GM23338 (cell line): ENCODE measurements around the gene CDC26. TPM values are rescaled to one million over a fixed set of nuclear protein-coding genes. Genes with fewer than 3 reads are reported as not detected.

Experiments used
- ATAC-seq: fragments of 200-7000 bp; cut with Tn5 transposase; 3 replicates; pipeline ENCODE4 v1.9.1; 2020
- DNase-seq: peaks from one replicate; pipeline ENCODE4 v3.0.0-alpha.2; 2015; ENCODE audit warnings: low spot score
- H2AFZ ChIP-seq: fragments of 200-600 bp; sonication (generic); 2 replicates; pipeline ENCODE4 v1.8.0; 2016; ENCODE audit warnings: antibody characterized with exemption, mild to moderate bottlenecking, moderate library complexity
- H3F3A ChIP-seq: fragments of 200-600 bp; sonication (generic); replicated peaks from 2 replicates; pipeline ENCODE4 v1.8.0; 2017; ENCODE audit warnings: antibody characterized with exemption, mixed run types, low read depth
- H3K27ac ChIP-seq: fragments of 200-600 bp; sonication (generic); 2 replicates; pipeline ENCODE4 v1.6.1; 2016; ENCODE audit warnings: low read depth
- H3K27me3 ChIP-seq: fragments of 200-600 bp; sonication (generic); 2 replicates; pipeline ENCODE4 v1.8.0; 2016; ENCODE audit warnings: mild to moderate bottlenecking, mixed run types, moderate library complexity; ENCODE audit not compliant: insufficient read depth
- H3K36me3 ChIP-seq: fragments of 200-600 bp; sonication (generic); 2 replicates; pipeline ENCODE4 v1.8.0; 2016; ENCODE audit warnings: mild to moderate bottlenecking; ENCODE audit not compliant: insufficient read depth
- H3K4me1 ChIP-seq: fragments of 200-600 bp; sonication (generic); 2 replicates; pipeline ENCODE4 v1.8.0; 2016; ENCODE audit warnings: mild to moderate bottlenecking, moderate library complexity; ENCODE audit not compliant: insufficient read depth
- H3K4me2 ChIP-seq: fragments of 200-600 bp; sonication (generic); 2 replicates; pipeline ENCODE4 v1.7.1; 2017; ENCODE audit warnings: mixed run types
- H3K4me3 ChIP-seq: fragments of 200-600 bp; sonication (generic); 2 replicates; pipeline ENCODE4 v1.6.1; 2016; ENCODE audit warnings: mixed run types
- H3K79me2 ChIP-seq: fragments of 200-600 bp; sonication (generic); replicated peaks from 2 replicates; pipeline ENCODE4 v1.8.0; 2017; ENCODE audit warnings: mild to moderate bottlenecking; ENCODE audit not compliant: insufficient read depth
- H3K9me2 ChIP-seq: fragments of 200-600 bp; sonication (generic); 2 replicates; pipeline ENCODE4 v1.8.0; 2017; ENCODE audit not compliant: insufficient read depth
- H4K20me1 ChIP-seq: fragments of 200-600 bp; sonication (generic); replicated peaks from 2 replicates; pipeline ENCODE4 v1.8.0; 2017; ENCODE audit warnings: mild to moderate bottlenecking; ENCODE audit not compliant: insufficient read depth
- H3K27ac Mint-ChIP-seq: 2 replicates; pipeline ENCODE4 v1.8.0; 2020; ENCODE audit warnings: inconsistent platforms, mild to moderate bottlenecking, moderate library complexity, mixed read lengths
- H3K27me3 Mint-ChIP-seq: 3 replicates; pipeline ENCODE4 v1.8.0; 2022; ENCODE audit warnings: low read depth, mild to moderate bottlenecking, moderate library complexity, mixed read lengths, inconsistent platforms; ENCODE audit not compliant: insufficient read depth, poor library complexity
- H3K36me3 Mint-ChIP-seq: 3 replicates; pipeline ENCODE4 v1.8.0; 2021; ENCODE audit warnings: low read depth, mild to moderate bottlenecking, inconsistent platforms, moderate library complexity, mixed read lengths
- H3K4me1 Mint-ChIP-seq: 3 replicates; pipeline ENCODE4 v1.8.0; 2020; ENCODE audit warnings: mild to moderate bottlenecking, inconsistent platforms, mixed read lengths
- H3K4me3 Mint-ChIP-seq: 3 replicates; pipeline ENCODE4 v1.8.0; 2021; ENCODE audit warnings: moderate library complexity, mild to moderate bottlenecking, inconsistent platforms, mixed read lengths
- H3K9me3 Mint-ChIP-seq: 3 replicates; pipeline ENCODE4 v1.8.0; 2020; ENCODE audit warnings: moderate library complexity, mild to moderate bottlenecking, inconsistent platforms, mixed read lengths
- CREB1 ChIP-seq: fragments of 250-450 bp; sonication (Bioruptor Pico); IDR thresholded peaks from 2 replicates; pipeline ENCODE4 v1.5.0; 2020; ENCODE audit warnings: low read depth, mild to moderate bottlenecking, moderate library complexity
- CTCF ChIP-seq, 2 experiments: fragments of 200-600 bp in 1 of 2; sonication (generic) in 1 of 2; conservative IDR thresholded peaks; 2 replicates each; pipeline versions ENCODE4 v1.5.1 to v1.6.1; 2016 to 2017; ENCODE audit warnings: antibody characterized with exemption in 2 of 2, low read depth in 2 of 2, mild to moderate bottlenecking in 2 of 2, moderate library complexity in 1 of 2
- ETS1 ChIP-seq: IDR thresholded peaks from 2 replicates; pipeline ENCODE4 v1.6.1; 2016; ENCODE audit warnings: antibody characterized with exemption
- EZH2 ChIP-seq: fragments of 200-600 bp; sonication (generic); IDR thresholded peaks from one replicate; pipeline ENCODE4 v1.8.0; 2017; ENCODE audit warnings: antibody characterized with exemption, mild to moderate bottlenecking, low read depth; ENCODE audit not compliant: unreplicated experiment
- EZH2phosphoT487 ChIP-seq: fragments of 200-600 bp; sonication (generic); IDR thresholded peaks from one replicate; pipeline ENCODE4 v1.8.1; 2018; ENCODE audit warnings: antibody characterized with exemption; ENCODE audit not compliant: unreplicated experiment
- JUNB ChIP-seq: IDR thresholded peaks from one replicate; pipeline ENCODE4 v1.6.1; 2016; ENCODE audit warnings: antibody characterized with exemption; ENCODE audit not compliant: unreplicated experiment
- NANOG ChIP-seq: IDR thresholded peaks from 2 replicates; pipeline ENCODE4 v1.6.1; 2016; ENCODE audit warnings: antibody characterized with exemption, borderline replicate concordance
- POLR2AphosphoS5 ChIP-seq: IDR thresholded peaks from 2 replicates; pipeline ENCODE4 v1.6.1; 2016; ENCODE audit warnings: antibody characterized with exemption, low read depth
- REST ChIP-seq: IDR thresholded peaks from one replicate; pipeline ENCODE4 v1.6.1; 2018; ENCODE audit warnings: antibody characterized with exemption; ENCODE audit not compliant: unreplicated experiment
- ZNF331 ChIP-seq: fragments of 250-450 bp; sonication (Bioruptor Pico); IDR thresholded peaks from 2 replicates; pipeline ENCODE4 v1.5.0; 2020; ENCODE audit warnings: low read depth, mild to moderate bottlenecking, moderate library complexity
- polyA plus RNA-seq: library from polyadenylated mRNA; unstranded; fragments of >200 nt; fragmentation: Nextera tagmentation; extraction: Ambion mirVana; gene quantifications from 2 replicates; pipeline ENCODE4 v1.2.1, GENCODE V29; 2016
- total RNA-seq: library from RNA; depleted of rRNA; stranded (reverse); fragments of >200 nt; shearing (Covaris generic); gene quantifications from 2 replicates; pipeline ENCODE4 v1.2.3, GENCODE V29; 2014

CDC26 gene
- total and polyA plus RNA-seq, 2 experiments from 2014 or later, result 34.9 to 112 TPM

GRCh38 chr9:113227436-113227835, 47.9 kb downstream of the CDC26 start:
- H3K36me3 ChIP-seq, result no peaks in the 10 kb centered on the region
- H3K27me3 Mint-ChIP-seq, result no peaks in the 10 kb centered on the region
- H3K4me2 ChIP-seq, result no peak overlapping the region
- no peak overlapping the region for H3K4me3 ChIP-seq
- no peak for ATAC-seq
- H3K79me2 ChIP-seq, result peaks cover 25% of the 10 kb centered on the region
- H3K36me3 Mint-ChIP-seq, result no peaks in the 10 kb centered on the region
- no peaks in the 10 kb centered on the region for H3K27me3 ChIP-seq
- no peak overlapping the region for H3K4me3 Mint-ChIP-seq
- H4K20me1 ChIP-seq, result peaks cover 4% of the 10 kb centered on the region
- no peak overlapping the region for H2AFZ ChIP-seq
- no peak for TF ChIP-seq POLR2AphosphoS5
- no peak for TF ChIP-seq ZNF331
- peaks cover 1% of the 10 kb centered on the region; the same call in 1 of the 2 replicates for H3K4me1 ChIP-seq
- no peak overlapping the region for H3K27ac Mint-ChIP-seq
- H3K27ac ChIP-seq, result no peak overlapping the region
- no peaks in the 10 kb centered on the region for H3K9me3 Mint-ChIP-seq
- peaks cover 4% of the 10 kb centered on the region; the same call in 2 of the 3 replicates for H3K4me1 Mint-ChIP-seq
- no peaks in the 10 kb centered on the region for H3F3A ChIP-seq
- DNase-seq, result no peak
- H3K9me2 ChIP-seq, result no peaks in the 10 kb centered on the region

GRCh38 chr9:113223963-113224362, 51.4 kb downstream of the CDC26 start:
- Histone ChIP-seq H3K9me2 (no peaks in the 10 kb centered on the region), H4K20me1 (0 out of 2 replicates have a peak, but pooled peaks cover 4% of the 10 kb centered on the region), H3F3A (no peaks in the 10 kb centered on the region), H3K4me3 (no peak overlapping the region), H3K36me3 (no peaks in the 10 kb centered on the region), H3K79me2 (peaks cover 51% of the 10 kb centered on the region), H2AFZ (no peak overlapping the region), H3K4me1 (peaks cover 9% of the 10 kb centered on the region; the same call in 1 of the 2 replicates), H3K27ac (no peak overlapping the region), H3K4me2 (no peak overlapping the region), H3K27me3 (no peaks in the 10 kb centered on the region)
- ATAC-seq (no peak), DNase-seq (no peak)
- H3K36me3 Mint-ChIP-seq, result no peaks in the 10 kb centered on the region; the same call in 2 of the 3 replicates
- H3K27ac Mint-ChIP-seq, result no peak overlapping the region
- H3K27me3 Mint-ChIP-seq, result peaks cover 9% of the 10 kb centered on the region
- H3K9me3 Mint-ChIP-seq, result no peaks in the 10 kb centered on the region
- H3K4me1 Mint-ChIP-seq, result peaks cover 15% of the 10 kb centered on the region
- H3K4me3 Mint-ChIP-seq, result no peak overlapping the region
- TF ChIP-seq EZH2, result no peak
- no peak for TF ChIP-seq POLR2AphosphoS5
- TF ChIP-seq EZH2phosphoT487, result no peak
- no peak for TF ChIP-seq CTCF (conservative IDR thresholded peaks at IDR 0.05; ENCODE audit: low read depth in 2 of 2)
- TF ChIP-seq ETS1, result no peak
- TF ChIP-seq REST, result no peak
- TF ChIP-seq CREB1 (CRISPR knock-in tag), result no peak
- no peak for TF ChIP-seq NANOG
- no peak for TF ChIP-seq JUNB
